CD14-positive monocyte (primary cell): Measurements from ENCODE around the gene TMEM271. TPM values are rescaled to one million over a fixed set of nuclear protein-coding genes. Genes with fewer than 3 reads are reported as not detected.

Source experiments
- DNase-seq, 3 donors: peaks; one replicate each; pipeline ENCODE4 v3.0.0-alpha.2; 2011 to 2022
- H2AFZ ChIP-seq: 2 replicates; pipeline ENCODE4 v1.6.0; 2012; ENCODE audit warnings: mild to moderate bottlenecking, low read depth, low read length, inconsistent platforms; ENCODE audit not compliant: insufficient read depth, poor library complexity, severe bottlenecking
- H3K27ac ChIP-seq, 2 donors: 1 replicate in 1 of 2; 2 replicates in 1 of 2; pipeline ENCODE4 v1.5.1; 2012 to 2013; ENCODE audit warnings: low read length in 2 of 2, control low read depth in 1 of 2, inconsistent platforms in 1 of 2, low read depth in 1 of 2, mild to moderate bottlenecking in 1 of 2
- H3K27me3 ChIP-seq, 2 donors: one replicate each; pipeline versions ENCODE4 v1.6.0 to v1.6.1; 2011 to 2013; ENCODE audit warnings: low read length in 2 of 2; ENCODE audit not compliant: control insufficient read depth in 2 of 2, insufficient read depth in 2 of 2
- H3K36me3 ChIP-seq, 2 donors: replicated peaks in 1 of 2; 1 replicate in 1 of 2; 2 replicates in 1 of 2; pipeline versions ENCODE4 v1.5.1 to v1.6.1; 2012 to 2013; ENCODE audit warnings: low read length in 2 of 2, control low read depth in 1 of 2, inconsistent platforms in 1 of 2, mild to moderate bottlenecking in 1 of 2; ENCODE audit not compliant: insufficient read depth in 2 of 2, control insufficient read depth in 1 of 2
- H3K4me1 ChIP-seq, 2 donors: 1 replicate in 1 of 2; 2 replicates in 1 of 2; pipeline versions ENCODE4 v1.5.1 to v1.6.1; 2012 to 2013; ENCODE audit warnings: low read length in 2 of 2, control low read depth in 1 of 2, inconsistent platforms in 1 of 2, mild to moderate bottlenecking in 1 of 2, moderate library complexity in 1 of 2; ENCODE audit not compliant: insufficient read depth in 2 of 2, control insufficient read depth in 1 of 2
- H3K4me2 ChIP-seq: replicated peaks from 2 replicates; pipeline ENCODE3; 2012; ENCODE audit warnings: low read length, moderate library complexity, mild to moderate bottlenecking; ENCODE audit not compliant: poor library complexity, severe bottlenecking; ENCODE audit errors: extremely low read depth
- H3K4me3 ChIP-seq, 3 experiments: fragments of 200-600 bp in 1 of 3; sonication (generic) in 1 of 3; replicated peaks in 1 of 3; 1 replicate in 2 of 3; 2 replicates in 1 of 3; pipeline ENCODE4 v1.5.1; 2011 to 2013; ENCODE audit warnings: low read length in 3 of 3, mild to moderate bottlenecking in 3 of 3, control low read depth in 2 of 3, low read depth in 2 of 3, inconsistent platforms in 1 of 3, moderate library complexity in 1 of 3
- H3K79me2 ChIP-seq: 2 replicates; pipeline ENCODE4 v1.6.0; 2012; ENCODE audit warnings: mild to moderate bottlenecking, control low read depth, inconsistent platforms, low read length, moderate library complexity; ENCODE audit not compliant: insufficient read depth
- H3K9ac ChIP-seq: 2 replicates; pipeline ENCODE4 v1.6.0; 2017; ENCODE audit warnings: low read length, mild to moderate bottlenecking; ENCODE audit not compliant: insufficient read depth, poor library complexity, severe bottlenecking
- H3K9me3 ChIP-seq, 2 donors: replicated peaks in 1 of 2; 1 replicate in 1 of 2; 2 replicates in 1 of 2; pipeline versions ENCODE4 v1.5.1 to v1.6.1; 2012 to 2013; ENCODE audit warnings: low read length in 2 of 2, control low read depth in 1 of 2; ENCODE audit not compliant: control insufficient read depth in 1 of 2, insufficient read depth in 1 of 2
- H4K20me1 ChIP-seq: 2 replicates; pipeline ENCODE4 v1.6.0; 2012; ENCODE audit warnings: mild to moderate bottlenecking, low read length, control low read depth, moderate library complexity; ENCODE audit not compliant: insufficient read depth
- H3K27ac Mint-ChIP-seq, 7 donors: one replicate each; pipeline ENCODE4 v1.8.0; 2020; ENCODE audit warnings: mild to moderate bottlenecking in 7 of 7, mixed read lengths in 7 of 7, moderate library complexity in 6 of 7, inconsistent platforms in 2 of 7
- H3K27me3 Mint-ChIP-seq, 3 donors: one replicate each; pipeline ENCODE4 v1.8.0; 2021 to 2022; ENCODE audit warnings: low read depth in 3 of 3, mild to moderate bottlenecking in 3 of 3, mixed read lengths in 3 of 3, moderate library complexity in 3 of 3, inconsistent platforms in 1 of 3
- H3K36me3 Mint-ChIP-seq, 2 donors: one replicate each; pipeline ENCODE4 v1.8.0; 2020; ENCODE audit warnings: mixed read lengths in 2 of 2, inconsistent platforms in 1 of 2, mild to moderate bottlenecking in 1 of 2
- H3K4me1 Mint-ChIP-seq: one replicate; pipeline ENCODE4 v1.8.0; 2020; ENCODE audit warnings: mild to moderate bottlenecking, mixed read lengths
- H3K4me3 Mint-ChIP-seq, 2 donors: one replicate each; pipeline ENCODE4 v1.8.0; 2020; ENCODE audit warnings: mild to moderate bottlenecking in 2 of 2, mixed read lengths in 2 of 2, moderate library complexity in 1 of 2
- H3K9me3 Mint-ChIP-seq, 7 donors: one replicate each; pipeline ENCODE4 v1.8.0; 2020 to 2022; ENCODE audit warnings: mixed read lengths in 7 of 7, mild to moderate bottlenecking in 6 of 7, moderate library complexity in 6 of 7, inconsistent platforms in 2 of 7
- WGBS: methylation state at CpG from one replicate; pipeline ENCODE4 v1.1.5; 2013; ENCODE audit warnings: missing lambda C conversion rate; ENCODE audit not compliant: insufficient coverage; 5-methylcytosine and 5-hydroxymethylcytosine counted together
- intact Hi-C, 2 donors: fragments of 100-400 bp; cut with micrococcal nuclease; formaldehyde crosslinking; loops; one replicate each; pipeline versions ENCODE4 v1.15.0 to v1.15.1; 2023
- polyA plus RNA-seq, 3 donors: library from polyadenylated mRNA; depleted of rRNA in 1 of 3; unstranded in 2 of 3; stranded (reverse) in 1 of 3; fragments of 300-500 nt in 2 of 3; fragments of >200 nt in 1 of 3; fragmentation: Illumina TruSeq in 2 of 3; gene quantifications; 1 replicate in 2 of 3; 2 replicates in 1 of 3; pipeline ENCODE4 v1.2.3, GENCODE V29; 2012 to 2021
- TF ChIP-seq, protein P1 (sequence below): fragments of 200-600 bp; IDR thresholded peaks from one replicate; pipeline ENCODE4 v1.8.0; 2022; ENCODE audit warnings: antibody characterized with exemption, mild to moderate bottlenecking

TMEM271 gene
- polyA plus RNA-seq, 3 donors: not detected

DNA sequence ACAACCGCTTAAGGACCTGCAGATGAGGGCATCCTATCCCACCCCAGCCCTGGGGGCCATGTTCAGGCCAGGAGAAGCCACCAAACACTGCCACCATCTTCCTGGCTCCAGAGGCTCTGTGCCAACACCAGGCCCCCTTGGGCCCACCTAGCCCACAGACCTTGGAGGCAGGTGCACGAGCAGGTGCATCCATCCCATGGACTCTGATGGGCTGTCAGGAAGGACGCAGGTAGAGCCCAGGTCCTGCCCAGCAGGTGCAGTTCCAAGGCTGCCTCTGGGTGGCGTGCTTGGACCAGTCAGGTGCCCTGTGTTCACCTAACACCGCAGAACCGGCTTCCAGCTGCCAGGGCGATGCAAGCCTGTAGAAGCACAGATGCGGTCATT is 26.5 kb upstream of the TMEM271 start:
- no peak for DNase-seq
- Histone ChIP-seq H3K9me3 (no peaks in the 10 kb centered on the region), H3K4me3 (no peak overlapping the region), H3K4me1 (no peaks in the 10 kb centered on the region), H4K20me1 (no peaks in the 10 kb centered on the region), H3K27ac (no peak overlapping the region), H3K27me3 (no peaks in the 10 kb centered on the region), H3K79me2 (no peaks in the 10 kb centered on the region), H3K9ac (no peak overlapping the region), H3K4me2 (no peak overlapping the region), H3K36me3 (no peaks in the 10 kb centered on the region), H2AFZ (no peak overlapping the region)
- intact Hi-C loops: no loop called here
- H3K36me3 Mint-ChIP-seq: no peaks in the 10 kb centered on the region
- TF ChIP-seq, protein P1, sequence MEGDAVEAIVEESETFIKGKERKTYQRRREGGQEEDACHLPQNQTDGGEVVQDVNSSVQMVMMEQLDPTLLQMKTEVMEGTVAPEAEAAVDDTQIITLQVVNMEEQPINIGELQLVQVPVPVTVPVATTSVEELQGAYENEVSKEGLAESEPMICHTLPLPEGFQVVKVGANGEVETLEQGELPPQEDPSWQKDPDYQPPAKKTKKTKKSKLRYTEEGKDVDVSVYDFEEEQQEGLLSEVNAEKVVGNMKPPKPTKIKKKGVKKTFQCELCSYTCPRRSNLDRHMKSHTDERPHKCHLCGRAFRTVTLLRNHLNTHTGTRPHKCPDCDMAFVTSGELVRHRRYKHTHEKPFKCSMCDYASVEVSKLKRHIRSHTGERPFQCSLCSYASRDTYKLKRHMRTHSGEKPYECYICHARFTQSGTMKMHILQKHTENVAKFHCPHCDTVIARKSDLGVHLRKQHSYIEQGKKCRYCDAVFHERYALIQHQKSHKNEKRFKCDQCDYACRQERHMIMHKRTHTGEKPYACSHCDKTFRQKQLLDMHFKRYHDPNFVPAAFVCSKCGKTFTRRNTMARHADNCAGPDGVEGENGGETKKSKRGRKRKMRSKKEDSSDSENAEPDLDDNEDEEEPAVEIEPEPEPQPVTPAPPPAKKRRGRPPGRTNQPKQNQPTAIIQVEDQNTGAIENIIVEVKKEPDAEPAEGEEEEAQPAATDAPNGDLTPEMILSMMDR: peak; percentile 34
- no peak overlapping the region for H3K4me3 Mint-ChIP-seq
- no peaks in the 10 kb centered on the region for H3K4me1 Mint-ChIP-seq
- WGBS: 17% methylated on average over 6 of the region's 8 CpGs
- H3K9me3 Mint-ChIP-seq: peaks cover 4 to 33% (median 10%) of the 10 kb centered on the region in 7 donors
- no peak overlapping the region for H3K27ac Mint-ChIP-seq
- peaks cover under 1 to 12% (median 2%) of the 10 kb centered on the region in 3 donors for H3K27me3 Mint-ChIP-seq

GRCh38 chr4:601612-602558 is 25.8 kb upstream of the TMEM271 start:
- no peaks in the 10 kb centered on the region for H3K27me3 ChIP-seq
- Mint-ChIP-seq H3K36me3 (no peaks in the 10 kb centered on the region), H3K4me1 (no peaks in the 10 kb centered on the region), H3K4me3 (peak overlapping the region in 1 of 2 donors; percentile 18), H3K27me3 (peaks cover 0 to 12% (median 7%) of the 10 kb centered on the region in 3 donors), H3K9me3 (peaks cover 2 to 33% (median 12%) of the 10 kb centered on the region in 7 donors), H3K27ac (no peak overlapping the region)
- H3K79me2 ChIP-seq: no peaks in the 10 kb centered on the region
- no peaks in the 10 kb centered on the region for H3K4me1 ChIP-seq
- no peak overlapping the region for H3K4me3 ChIP-seq
- WGBS: 78% methylated on average over 21 of the region's 24 CpGs
- intact Hi-C loops: no loop called here
- TF ChIP-seq, protein P1: no peak
- no peak overlapping the region for H2AFZ ChIP-seq
- H3K4me2 ChIP-seq: no peak overlapping the region
- no peaks in the 10 kb centered on the region for H3K9me3 ChIP-seq
- no peaks in the 10 kb centered on the region for H4K20me1 ChIP-seq
- no peak overlapping the region for H3K9ac ChIP-seq
- no peak for DNase-seq
- no peak overlapping the region for H3K27ac ChIP-seq
- H3K36me3 ChIP-seq: no peaks in the 10 kb centered on the region
